SK-N-SH treated with all-trans-retinoic acid at 6 μM for 48 hours (cell line): ENCODE data around the gene ELFN1.

ENCODE experiments used
- ARNTL ChIP-seq: fragments of 450-650 bp; formaldehyde crosslinking; IDR thresholded peaks from 2 replicates; pipeline ENCODE4 v1.5.0; 2020; ENCODE audit warnings: low read depth, mild to moderate bottlenecking, moderate library complexity, borderline replicate concordance
- OSR1 ChIP-seq: fragments of 250-450 bp; sonication (Bioruptor Pico); IDR thresholded peaks from 2 replicates; pipeline ENCODE4 v1.8.0; 2022; ENCODE audit warnings: moderate library complexity, mild to moderate bottlenecking, inconsistent platforms
- SNAI2 ChIP-seq: fragments of 250-450 bp; sonication (Bioruptor Pico); IDR thresholded peaks from 2 replicates; pipeline ENCODE4 v1.5.0; 2020; ENCODE audit warnings: mild to moderate bottlenecking, moderate library complexity
- TOX ChIP-seq: fragments of 250-450 bp; sonication (Bioruptor Pico); IDR thresholded peaks from 2 replicates; pipeline ENCODE4 v1.8.0; 2021; ENCODE audit warnings: mild to moderate bottlenecking, moderate library complexity, borderline replicate concordance
- ZFP3 ChIP-seq: fragments of 250-450 bp; sonication (Bioruptor Pico); IDR thresholded peaks from 2 replicates; pipeline ENCODE4 v1.5.0; 2020; ENCODE audit warnings: mild to moderate bottlenecking, moderate library complexity
- TF ChIP-seq, protein P1 (sequence below): fragments of 250-450 bp; sonication (Bioruptor Pico); IDR thresholded peaks from 2 replicates; pipeline ENCODE4 v1.8.0; 2020; ENCODE audit warnings: mild to moderate bottlenecking, moderate library complexity, borderline replicate concordance
- TF ChIP-seq, protein P2 (sequence below): fragments of 250-450 bp; sonication (Bioruptor Pico); IDR thresholded peaks from 2 replicates; pipeline ENCODE4 v1.5.1; 2021; ENCODE audit warnings: mild to moderate bottlenecking, moderate library complexity

DNA sequence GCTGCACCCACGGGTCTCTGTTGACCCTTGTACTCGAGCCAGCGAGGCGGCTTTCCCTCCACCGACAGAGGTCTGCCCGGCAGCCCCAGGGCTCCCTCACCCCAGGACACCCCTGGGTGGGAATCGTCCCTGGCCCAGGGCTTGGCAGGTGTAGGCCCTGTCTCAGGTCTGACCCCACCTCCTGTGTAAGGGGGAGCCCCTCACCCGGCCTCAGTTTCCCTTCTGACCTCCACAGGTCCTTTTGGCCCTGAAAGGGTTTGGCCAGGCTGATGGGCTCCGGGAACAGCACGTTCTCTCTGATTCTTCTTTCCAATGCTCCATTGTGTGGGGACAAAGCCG lies 25.0 kb upstream of the ELFN1 start:
- TF ChIP-seq SNAI2 (CRISPR knock-in tag) (no peak), ARNTL (CRISPR knock-in tag) (no peak), OSR1 (CRISPR knock-in tag) (no peak), ZFP3 (no peak), TOX (no peak)
- TF ChIP-seq, protein P1, sequence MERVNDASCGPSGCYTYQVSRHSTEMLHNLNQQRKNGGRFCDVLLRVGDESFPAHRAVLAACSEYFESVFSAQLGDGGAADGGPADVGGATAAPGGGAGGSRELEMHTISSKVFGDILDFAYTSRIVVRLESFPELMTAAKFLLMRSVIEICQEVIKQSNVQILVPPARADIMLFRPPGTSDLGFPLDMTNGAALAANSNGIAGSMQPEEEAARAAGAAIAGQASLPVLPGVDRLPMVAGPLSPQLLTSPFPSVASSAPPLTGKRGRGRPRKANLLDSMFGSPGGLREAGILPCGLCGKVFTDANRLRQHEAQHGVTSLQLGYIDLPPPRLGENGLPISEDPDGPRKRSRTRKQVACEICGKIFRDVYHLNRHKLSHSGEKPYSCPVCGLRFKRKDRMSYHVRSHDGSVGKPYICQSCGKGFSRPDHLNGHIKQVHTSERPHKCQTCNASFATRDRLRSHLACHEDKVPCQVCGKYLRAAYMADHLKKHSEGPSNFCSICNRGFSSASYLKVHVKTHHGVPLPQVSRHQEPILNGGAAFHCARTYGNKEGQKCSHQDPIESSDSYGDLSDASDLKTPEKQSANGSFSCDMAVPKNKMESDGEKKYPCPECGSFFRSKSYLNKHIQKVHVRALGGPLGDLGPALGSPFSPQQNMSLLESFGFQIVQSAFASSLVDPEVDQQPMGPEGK, result no peak
- TF ChIP-seq, protein P2, sequence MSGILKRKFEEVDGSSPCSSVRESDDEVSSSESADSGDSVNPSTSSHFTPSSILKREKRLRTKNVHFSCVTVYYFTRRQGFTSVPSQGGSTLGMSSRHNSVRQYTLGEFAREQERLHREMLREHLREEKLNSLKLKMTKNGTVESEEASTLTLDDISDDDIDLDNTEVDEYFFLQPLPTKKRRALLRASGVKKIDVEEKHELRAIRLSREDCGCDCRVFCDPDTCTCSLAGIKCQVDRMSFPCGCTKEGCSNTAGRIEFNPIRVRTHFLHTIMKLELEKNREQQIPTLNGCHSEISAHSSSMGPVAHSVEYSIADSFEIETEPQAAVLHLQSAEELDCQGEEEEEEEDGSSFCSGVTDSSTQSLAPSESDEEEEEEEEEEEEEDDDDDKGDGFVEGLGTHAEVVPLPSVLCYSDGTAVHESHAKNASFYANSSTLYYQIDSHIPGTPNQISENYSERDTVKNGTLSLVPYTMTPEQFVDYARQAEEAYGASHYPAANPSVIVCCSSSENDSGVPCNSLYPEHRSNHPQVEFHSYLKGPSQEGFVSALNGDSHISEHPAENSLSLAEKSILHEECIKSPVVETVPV, result no peak
